DOHH2 (cell line): ENCODE measurements around the gene PRICKLE1.

Source experiments
- H3F3A ChIP-seq: fragments of 200-600 bp; sonication (generic), shearing (Covaris generic); 2 replicates; pipeline ENCODE4 v1.6.0; 2016; ENCODE audit warnings: antibody characterized with exemption, mild to moderate bottlenecking; ENCODE audit not compliant: control insufficient read depth, insufficient read depth
- H3K27ac ChIP-seq: fragments of 200-600 bp; sonication (generic); 2 replicates; pipeline ENCODE4 v1.5.1; 2014; ENCODE audit warnings: low read depth, mild to moderate bottlenecking, low read length, moderate library complexity
- H3K27me3 ChIP-seq: fragments of 200-600 bp; sonication (generic); 2 replicates; pipeline ENCODE4 v1.6.1; 2014; ENCODE audit warnings: mild to moderate bottlenecking, low read length, mixed read lengths; ENCODE audit not compliant: control insufficient read depth
- H3K36me3 ChIP-seq: fragments of 200-600 bp; sonication (generic); 2 replicates; pipeline ENCODE4 v1.6.1; 2014; ENCODE audit warnings: mild to moderate bottlenecking, low read length, moderate library complexity, mixed read lengths; ENCODE audit not compliant: control insufficient read depth
- H3K4me1 ChIP-seq: fragments of 200-600 bp; sonication (generic); 2 replicates; pipeline ENCODE4 v1.6.1; 2014; ENCODE audit warnings: mild to moderate bottlenecking, low read length, mixed read lengths; ENCODE audit not compliant: control insufficient read depth
- H3K4me2 ChIP-seq: fragments of 200-600 bp; sonication (generic); 2 replicates; pipeline ENCODE4 v1.6.0; 2014; ENCODE audit warnings: mild to moderate bottlenecking, low read length, moderate library complexity
- H3K4me3 ChIP-seq: fragments of 200-600 bp; sonication (generic); 2 replicates; pipeline ENCODE4 v1.5.1; 2014; ENCODE audit warnings: mild to moderate bottlenecking, low read length, mixed read lengths
- H3K79me2 ChIP-seq: fragments of 200-600 bp; sonication (generic); 2 replicates; pipeline ENCODE4 v1.6.1; 2014; ENCODE audit warnings: mild to moderate bottlenecking, low read length, mixed read lengths; ENCODE audit not compliant: control insufficient read depth
- H3K9me2 ChIP-seq: fragments of 200-600 bp; sonication (generic); replicated peaks from 2 replicates; pipeline ENCODE4 v1.6.1; 2014; ENCODE audit warnings: mild to moderate bottlenecking, low read length, mixed read lengths; ENCODE audit not compliant: control insufficient read depth
- H3K9me3 ChIP-seq: fragments of 200-600 bp; sonication (generic); 2 replicates; pipeline ENCODE4 v1.6.1; 2014; ENCODE audit warnings: antibody characterized with exemption, low read length, mixed read lengths; ENCODE audit not compliant: control insufficient read depth, insufficient read depth
- H4K20me1 ChIP-seq: fragments of 200-600 bp; sonication (generic); 2 replicates; pipeline ENCODE4 v1.6.0; 2014; ENCODE audit warnings: low read depth, mild to moderate bottlenecking, antibody characterized with exemption, low read length, moderate library complexity; ENCODE audit not compliant: control insufficient read depth, insufficient read depth
- CTCF ChIP-seq: fragments of 200-600 bp; sonication (generic); IDR thresholded peaks from one replicate; pipeline ENCODE4 v1.5.1; 2014; ENCODE audit warnings: antibody characterized with exemption, mild to moderate bottlenecking, low read depth, low read length; ENCODE audit not compliant: poor library complexity, severe bottlenecking
- EZH2phosphoT487 ChIP-seq: fragments of 200-600 bp; sonication (generic); IDR thresholded peaks from 2 replicates; pipeline ENCODE4 v1.6.1; 2017; ENCODE audit warnings: borderline replicate concordance, mild to moderate bottlenecking, antibody characterized with exemption, low read length, moderate library complexity, mixed read lengths

Gene PRICKLE1

GRCh38 chr12:42617622-42618021, 28.1 kb upstream of the PRICKLE1 start:
- Histone ChIP-seq H3K9me3 (peaks cover 2% of the 10 kb centered on the region; the same call in 1 of the 2 replicates), H3K27ac (no peak overlapping the region), H4K20me1 (no peaks in the 10 kb centered on the region), H3K9me2 (no peaks in the 10 kb centered on the region), H3K36me3 (no peaks in the 10 kb centered on the region), H3K4me3 (no peak overlapping the region), H3K4me1 (no peaks in the 10 kb centered on the region), H3K4me2 (no peak overlapping the region), H3K27me3 (no peaks in the 10 kb centered on the region), H3K79me2 (no peaks in the 10 kb centered on the region), H3F3A (no peaks in the 10 kb centered on the region)
- TF ChIP-seq EZH2phosphoT487 (no peak), CTCF (no peak)

- Histone ChIP-seq H3K27ac (no peak overlapping the region), H3K4me3 (no peak overlapping the region), H3K4me1 (no peaks in the 10 kb centered on the region), H3K9me2 (no peaks in the 10 kb centered on the region), H4K20me1 (no peaks in the 10 kb centered on the region), H3K9me3 (peaks cover 2% of the 10 kb centered on the region; the same call in 1 of the 2 replicates), H3K27me3 (no peaks in the 10 kb centered on the region), H3K4me2 (no peak overlapping the region), H3F3A (no peaks in the 10 kb centered on the region), H3K79me2 (no peaks in the 10 kb centered on the region), H3K36me3 (no peaks in the 10 kb centered on the region)
- TF ChIP-seq EZH2phosphoT487 (no peak), CTCF (no peak)
These were observed 25.5 kb upstream of the PRICKLE1 start for GRCh38 chr12:42615006-42615405.

GRCh38 chr12:42612231-42612613, 22.7 kb upstream of the PRICKLE1 start:
- Histone ChIP-seq H3K4me1 (no peaks in the 10 kb centered on the region), H3K79me2 (no peaks in the 10 kb centered on the region), H3K9me2 (no peaks in the 10 kb centered on the region), H3F3A (no peaks in the 10 kb centered on the region), H3K4me3 (no peak overlapping the region), H3K4me2 (no peak overlapping the region), H3K9me3 (no peaks in the 10 kb centered on the region), H3K27me3 (no peaks in the 10 kb centered on the region), H3K27ac (no peak overlapping the region), H4K20me1 (no peaks in the 10 kb centered on the region), H3K36me3 (no peaks in the 10 kb centered on the region)
- TF ChIP-seq CTCF (no peak), EZH2phosphoT487 (no peak)
